ENCODE measurements around the gene TOR1AIP2.

The TOR1AIP2 gene

DNA sequence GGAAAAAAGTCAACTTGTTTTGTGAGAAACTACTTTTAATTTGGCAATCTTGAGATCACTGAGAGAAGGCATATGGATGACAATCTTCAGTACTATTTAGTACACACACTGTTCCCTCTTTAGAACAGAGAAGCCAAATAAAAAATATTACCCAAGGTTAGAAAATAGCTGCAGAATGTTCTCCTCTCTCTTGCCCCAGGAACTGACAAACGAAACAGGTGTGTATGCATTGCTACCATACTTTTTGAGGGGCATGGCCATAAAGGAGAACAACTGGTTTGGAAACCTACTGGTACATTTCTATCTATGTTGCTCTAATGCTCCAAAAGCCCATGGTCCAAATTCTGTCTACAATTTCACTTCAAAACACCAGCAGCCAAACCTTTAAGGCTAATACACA is 5.7 kb downstream of the TOR1AIP2 start:
- ATAC-seq (ENCODE audit: low read depth) = no peak
- no peak overlapping the region for H3K4me3 ChIP-seq (ENCODE audit: severe bottlenecking)
- no peak overlapping the region for H3K27ac ChIP-seq (ENCODE audit: poor library complexity, severe bottlenecking)
- H3K27me3 ChIP-seq (ENCODE audit: insufficient read depth, poor library complexity, severe bottlenecking) = no peaks in the 10 kb centered on the region
- H3K4me1 ChIP-seq (ENCODE audit: insufficient read depth, poor library complexity, severe bottlenecking) = peaks cover 8% of the 10 kb centered on the region
- TF ChIP-seq, protein P1, sequence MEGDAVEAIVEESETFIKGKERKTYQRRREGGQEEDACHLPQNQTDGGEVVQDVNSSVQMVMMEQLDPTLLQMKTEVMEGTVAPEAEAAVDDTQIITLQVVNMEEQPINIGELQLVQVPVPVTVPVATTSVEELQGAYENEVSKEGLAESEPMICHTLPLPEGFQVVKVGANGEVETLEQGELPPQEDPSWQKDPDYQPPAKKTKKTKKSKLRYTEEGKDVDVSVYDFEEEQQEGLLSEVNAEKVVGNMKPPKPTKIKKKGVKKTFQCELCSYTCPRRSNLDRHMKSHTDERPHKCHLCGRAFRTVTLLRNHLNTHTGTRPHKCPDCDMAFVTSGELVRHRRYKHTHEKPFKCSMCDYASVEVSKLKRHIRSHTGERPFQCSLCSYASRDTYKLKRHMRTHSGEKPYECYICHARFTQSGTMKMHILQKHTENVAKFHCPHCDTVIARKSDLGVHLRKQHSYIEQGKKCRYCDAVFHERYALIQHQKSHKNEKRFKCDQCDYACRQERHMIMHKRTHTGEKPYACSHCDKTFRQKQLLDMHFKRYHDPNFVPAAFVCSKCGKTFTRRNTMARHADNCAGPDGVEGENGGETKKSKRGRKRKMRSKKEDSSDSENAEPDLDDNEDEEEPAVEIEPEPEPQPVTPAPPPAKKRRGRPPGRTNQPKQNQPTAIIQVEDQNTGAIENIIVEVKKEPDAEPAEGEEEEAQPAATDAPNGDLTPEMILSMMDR (IDR thresholded peaks at IDR 0.05; ENCODE audit: poor library complexity, severe bottlenecking) = no peak
- no peaks in the 10 kb centered on the region for H3K9me3 ChIP-seq (ENCODE audit: severe bottlenecking)
- no peak for DNase-seq (ENCODE audit: low spot score)
- peaks cover 89% of the 10 kb centered on the region for H3K36me3 ChIP-seq (ENCODE audit: low read depth)

DNA sequence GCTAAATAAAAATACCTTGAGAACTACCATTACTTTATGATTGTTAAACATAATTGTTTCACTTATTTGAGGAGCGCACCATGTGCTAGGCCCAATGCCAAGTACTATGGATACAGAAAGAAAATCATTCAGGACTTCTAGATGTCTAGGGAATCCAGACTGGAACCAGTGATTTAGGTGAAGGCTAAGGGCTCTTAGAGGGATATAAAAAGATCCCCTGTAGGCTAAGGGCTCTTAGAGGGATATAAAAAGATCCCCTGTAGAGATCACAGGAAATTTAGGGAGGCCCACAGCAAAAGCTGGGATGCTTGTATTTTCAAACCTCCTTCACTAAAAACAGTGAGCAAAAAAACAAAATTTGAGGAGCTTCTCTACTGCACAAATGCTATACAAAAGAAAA is 6.7 kb downstream of the TOR1AIP2 start:
- peaks cover 95% of the 10 kb centered on the region for H3K36me3 ChIP-seq (ENCODE audit: low read depth)
- H3K27me3 ChIP-seq (ENCODE audit: insufficient read depth, poor library complexity, severe bottlenecking) = no peaks in the 10 kb centered on the region
- DNase-seq (ENCODE audit: low spot score) = no peak
- H3K27ac ChIP-seq (ENCODE audit: poor library complexity, severe bottlenecking) = no peak overlapping the region
- H3K4me3 ChIP-seq (ENCODE audit: severe bottlenecking) = no peak overlapping the region
- H3K9me3 ChIP-seq (ENCODE audit: severe bottlenecking) = no peaks in the 10 kb centered on the region
- TF ChIP-seq, protein P1 (IDR thresholded peaks at IDR 0.05; ENCODE audit: poor library complexity, severe bottlenecking) = no peak
- ATAC-seq (ENCODE audit: low read depth) = no peak
- H3K4me1 ChIP-seq (ENCODE audit: insufficient read depth, poor library complexity, severe bottlenecking) = peaks cover 2% of the 10 kb centered on the region

DNA sequence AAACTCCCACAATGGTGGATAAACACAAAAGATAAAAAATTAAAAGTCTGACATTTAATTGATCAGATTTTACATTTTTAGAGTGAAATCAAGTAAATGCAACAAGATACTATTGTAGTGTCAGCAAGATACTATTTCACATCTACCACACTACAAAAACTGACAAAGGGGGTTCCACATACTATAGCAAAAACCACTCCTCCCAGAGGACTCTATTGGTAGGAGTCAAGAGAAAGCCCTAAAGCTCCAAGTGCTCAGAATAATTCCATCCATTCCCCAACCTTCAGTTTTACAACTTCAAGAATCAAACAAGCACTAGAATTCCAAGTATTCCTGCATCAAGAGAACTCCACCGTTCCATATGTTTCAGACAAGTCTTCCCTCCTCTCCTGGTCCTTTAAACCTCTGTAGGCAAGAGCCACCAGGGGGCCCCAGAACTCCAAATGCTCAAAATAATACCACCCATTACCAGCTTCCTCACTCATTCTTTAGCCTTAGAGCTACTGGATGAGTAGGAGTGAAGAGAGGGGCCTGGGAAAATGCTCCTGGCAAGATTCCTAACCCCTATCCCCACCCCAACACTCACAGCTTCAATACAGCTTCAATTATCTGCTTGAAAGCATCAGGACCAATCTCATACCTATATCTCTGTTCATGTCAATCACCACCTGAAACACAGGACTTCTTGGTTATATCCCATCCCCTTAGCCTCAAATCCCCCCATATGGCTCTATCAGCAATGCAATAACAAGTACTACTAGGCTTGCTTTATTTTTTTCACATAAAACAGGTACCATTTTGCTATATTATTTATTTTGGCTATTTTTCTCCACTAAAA is 9.9 kb downstream of the TOR1AIP2 start:
- no peak for DNase-seq (ENCODE audit: low spot score)
- peaks cover 88% of the 10 kb centered on the region for H3K36me3 ChIP-seq (ENCODE audit: low read depth)
- H3K9me3 ChIP-seq (ENCODE audit: severe bottlenecking) = no peaks in the 10 kb centered on the region
- H3K4me3 ChIP-seq (ENCODE audit: severe bottlenecking) = no peak overlapping the region
- ATAC-seq (ENCODE audit: low read depth) = peak; percentile 75
- no peaks in the 10 kb centered on the region for H3K4me1 ChIP-seq (ENCODE audit: insufficient read depth, poor library complexity, severe bottlenecking)
- H3K27me3 ChIP-seq (ENCODE audit: insufficient read depth, poor library complexity, severe bottlenecking) = no peaks in the 10 kb centered on the region
- TF ChIP-seq, protein P1 (IDR thresholded peaks at IDR 0.05; ENCODE audit: poor library complexity, severe bottlenecking) = peak; percentile 68
- H3K27ac ChIP-seq (ENCODE audit: poor library complexity, severe bottlenecking) = no peak overlapping the region

DNA sequence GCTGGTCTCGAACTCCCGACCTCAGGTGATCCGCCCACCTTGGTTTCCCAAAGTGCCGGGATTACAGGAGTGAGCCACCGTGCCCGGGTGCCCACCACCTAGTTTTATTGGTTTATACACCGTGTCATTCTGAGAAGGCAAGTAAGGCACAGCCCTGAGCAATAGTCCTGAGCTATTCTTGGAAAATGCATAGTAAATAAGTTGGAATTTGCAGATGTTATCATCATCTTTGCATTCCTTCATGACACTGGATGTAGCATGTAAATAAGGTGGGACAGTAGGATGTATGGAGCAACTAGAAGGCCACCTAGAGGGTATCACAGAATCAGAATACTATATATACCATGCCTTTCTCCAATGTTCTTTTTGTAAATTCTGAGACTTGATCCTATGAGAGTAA is 11.0 kb downstream of the TOR1AIP2 start:
- TF ChIP-seq, protein P1 (IDR thresholded peaks at IDR 0.05; ENCODE audit: poor library complexity, severe bottlenecking) = no peak
- ATAC-seq (ENCODE audit: low read depth) (no peak), DNase-seq (ENCODE audit: low spot score) (no peak)
- Histone ChIP-seq H3K27me3 (ENCODE audit: insufficient read depth, poor library complexity, severe bottlenecking) (no peaks in the 10 kb centered on the region), H3K36me3 (ENCODE audit: low read depth) (peaks cover 82% of the 10 kb centered on the region), H3K9me3 (ENCODE audit: severe bottlenecking) (no peaks in the 10 kb centered on the region), H3K27ac (ENCODE audit: poor library complexity, severe bottlenecking) (no peak overlapping the region), H3K4me1 (ENCODE audit: insufficient read depth, poor library complexity, severe bottlenecking) (no peaks in the 10 kb centered on the region), H3K4me3 (ENCODE audit: severe bottlenecking) (no peak overlapping the region)

DNA sequence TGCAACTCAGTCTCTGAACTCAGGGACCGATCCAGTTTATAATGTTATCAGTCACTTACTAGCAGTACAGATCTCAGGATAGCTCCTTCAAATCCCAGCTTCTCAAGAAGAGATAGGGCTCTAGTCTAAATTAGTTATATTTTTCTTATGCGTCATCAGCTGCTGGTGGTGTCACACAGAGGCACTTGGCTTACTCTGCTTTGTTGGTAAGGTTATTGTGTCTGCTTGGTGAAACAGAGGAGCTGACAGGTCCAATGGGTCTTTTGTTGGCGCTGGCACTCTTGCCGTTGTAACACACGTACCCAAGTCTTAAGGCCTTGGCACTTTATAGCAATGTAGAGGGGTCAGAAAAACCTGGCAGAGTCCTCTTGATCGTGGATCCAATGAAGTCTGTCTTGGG is 12.2 kb downstream of the TOR1AIP2 start:
- Histone ChIP-seq H3K36me3 (ENCODE audit: low read depth) (peaks cover 83% of the 10 kb centered on the region), H3K4me1 (ENCODE audit: insufficient read depth, poor library complexity, severe bottlenecking) (no peaks in the 10 kb centered on the region), H3K27ac (ENCODE audit: poor library complexity, severe bottlenecking) (no peak overlapping the region), H3K4me3 (ENCODE audit: severe bottlenecking) (no peak overlapping the region), H3K27me3 (ENCODE audit: insufficient read depth, poor library complexity, severe bottlenecking) (no peaks in the 10 kb centered on the region), H3K9me3 (ENCODE audit: severe bottlenecking) (no peaks in the 10 kb centered on the region)
- no peak for ATAC-seq (ENCODE audit: low read depth)
- DNase-seq (ENCODE audit: low spot score) = no peak
- TF ChIP-seq, protein P1 (IDR thresholded peaks at IDR 0.05; ENCODE audit: poor library complexity, severe bottlenecking) = no peak

Measured in RWPE2 (cell line).